Thoracic aorta (tissue), 2 donors: ENCODE data around the gene CARD14. TPM values are rescaled to one million over a fixed set of nuclear protein-coding genes. Genes with fewer than 3 reads are reported as not detected.
"Not testable (repeated sequence)": the region's sequence is repeated elsewhere in the genome, so short reads cannot be mapped to it uniquely, and the experiment has no call there.

ENCODE experiments used
- ATAC-seq: fragments of 150-250 bp; one replicate; pipeline ENCODE4 v1.8.0; 2017; ENCODE audit warnings: low read depth; ENCODE audit not compliant: insufficient number of reproducible peaks, low FRiP score
- DNase-seq: peaks from one replicate; pipeline ENCODE4 v3.0.0-alpha.2; 2020; ENCODE audit warnings: low spot score
- H3K27ac ChIP-seq, 2 donors: fragments of 200-600 bp; sonication (generic); 1 replicate in 1 of 2; 2 replicates in 1 of 2; pipeline ENCODE4 v1.5.1; 2016; ENCODE audit warnings: mild to moderate bottlenecking in 2 of 2, moderate library complexity in 2 of 2
- H3K27me3 ChIP-seq: fragments of 200-600 bp; sonication (generic); replicated peaks from 2 replicates; pipeline ENCODE4 v1.6.0; 2016; ENCODE audit warnings: mild to moderate bottlenecking; ENCODE audit not compliant: insufficient read depth
- H3K36me3 ChIP-seq: fragments of 200-600 bp; sonication (generic); one replicate; pipeline ENCODE4 v1.5.1; 2016
- H3K4me1 ChIP-seq, 2 donors: fragments of 200-600 bp; sonication (generic); 1 replicate in 1 of 2; 2 replicates in 1 of 2; pipeline versions ENCODE4 v1.5.1 to v1.6.0; 2016; ENCODE audit warnings: low read depth in 2 of 2, mild to moderate bottlenecking in 1 of 2; ENCODE audit not compliant: control insufficient read depth in 1 of 2
- H3K4me3 ChIP-seq: fragments of 200-600 bp; sonication (generic); 2 replicates; pipeline ENCODE4 v1.5.1; 2016; ENCODE audit warnings: mild to moderate bottlenecking
- H3K9me3 ChIP-seq: fragments of 200-600 bp; sonication (generic); 2 replicates; pipeline ENCODE4 v1.5.1; 2016
- CTCF ChIP-seq: fragments of 200-600 bp; sonication (generic); IDR thresholded peaks from one replicate; pipeline ENCODE4 v1.5.1; 2019; ENCODE audit warnings: antibody characterized with exemption
- total RNA-seq, 2 donors: library from RNA; depleted of rRNA; stranded (reverse); fragments of >200 nt; gene quantifications; one replicate each; pipeline versions ENCODE4 v1.1.0 to v1.2.3, GENCODE V29; 2016

The CARD14 gene
- total RNA-seq, 2 donors from 2014 or later: not detected

- Histone ChIP-seq H3K27me3 (no peaks in the 10 kb centered on the region), H3K4me1 (no peaks in the 10 kb centered on the region), H3K36me3 (peaks cover 47% of the 10 kb centered on the region), H3K9me3 (peaks cover 12% of the 10 kb centered on the region), H3K27ac (no peak overlapping the region), H3K4me3 (no peak overlapping the region)
- no peak for DNase-seq
- TF ChIP-seq CTCF: no peak
- no peak for ATAC-seq
These were observed 63.4 kb downstream of the CARD14 start for GRCh38 chr17:80233202-80233601.

- Histone ChIP-seq H3K27ac (no peak overlapping the region), H3K4me3 (no peak overlapping the region), H3K36me3 (peaks cover 55% of the 10 kb centered on the region), H3K9me3 (peaks cover 12% of the 10 kb centered on the region), H3K4me1 (no peaks in the 10 kb centered on the region), H3K27me3 (no peaks in the 10 kb centered on the region)
- TF ChIP-seq CTCF: no peak
- no peak for DNase-seq
- ATAC-seq: no peak
These were observed 67.1 kb downstream of the CARD14 start for GRCh38 chr17:80236911-80237310.

DNA sequence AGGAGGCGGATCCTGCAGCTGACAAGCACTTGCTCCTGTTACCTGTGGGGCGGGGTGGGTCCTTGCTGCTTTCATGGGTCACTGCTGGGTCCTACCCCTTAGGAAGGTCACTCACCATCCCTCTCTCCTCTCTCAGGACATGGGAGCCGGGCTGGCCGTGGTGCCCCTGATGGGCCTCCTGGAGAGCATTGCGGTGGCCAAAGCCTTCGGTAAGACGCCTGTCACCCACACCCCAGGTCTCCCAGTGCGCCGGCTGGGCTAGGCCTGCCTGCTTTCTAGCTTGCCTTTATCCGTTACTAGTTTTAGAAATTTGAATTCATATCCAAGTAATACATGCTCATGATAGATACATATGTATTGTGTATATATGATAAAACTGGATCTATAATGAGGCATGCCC, 67.6 kb downstream of the CARD14 start:
- Histone ChIP-seq H3K4me3 (no peak overlapping the region), H3K9me3 (peaks cover 8% of the 10 kb centered on the region), H3K4me1 (no peaks in the 10 kb centered on the region), H3K36me3 (peaks cover 55% of the 10 kb centered on the region), H3K27ac (no peak overlapping the region), H3K27me3 (no peaks in the 10 kb centered on the region)
- no peak for DNase-seq
- no peak for ATAC-seq
- TF ChIP-seq CTCF: no peak

DNA sequence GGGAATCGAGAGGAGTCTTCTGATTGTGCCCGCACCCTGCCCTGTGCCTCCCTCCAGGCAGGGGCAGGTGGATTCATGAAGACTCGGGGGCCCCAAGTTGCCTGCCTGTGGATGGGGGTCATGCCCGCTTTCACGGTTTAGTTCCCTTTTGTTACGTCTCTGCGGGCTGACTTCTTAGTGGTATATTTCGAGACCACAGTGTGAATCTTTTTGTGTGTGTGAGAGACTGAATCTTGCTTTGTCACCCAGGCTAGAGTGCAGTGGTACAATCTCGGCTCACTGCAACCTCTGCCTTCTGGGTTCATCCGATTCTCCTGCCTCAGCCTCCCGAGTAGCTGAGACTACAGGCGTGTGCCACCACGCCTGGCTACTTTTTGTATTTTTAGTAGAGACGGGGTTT, 72.7 kb downstream of the CARD14 start:
- no peaks in the 10 kb centered on the region for H3K4me1 ChIP-seq
- no peak overlapping the region for H3K27ac ChIP-seq
- ATAC-seq (no peak), DNase-seq (no peak)
- H3K9me3 ChIP-seq: no peaks in the 10 kb centered on the region
- H3K4me3 ChIP-seq: no peak overlapping the region
- no peak for TF ChIP-seq CTCF
- peaks cover 52% of the 10 kb centered on the region for H3K36me3 ChIP-seq
- H3K27me3 ChIP-seq: no peaks in the 10 kb centered on the region

GRCh38 chr17:80243526-80244433, 74.0 kb downstream of the CARD14 start:
- H3K36me3 ChIP-seq: peaks cover 41% of the 10 kb centered on the region
- no peaks in the 10 kb centered on the region for H3K9me3 ChIP-seq
- H3K27ac ChIP-seq: no peak overlapping the region
- TF ChIP-seq CTCF: no peak
- H3K4me1 ChIP-seq: no peaks in the 10 kb centered on the region
- ATAC-seq (no peak), DNase-seq (no peak)
- H3K27me3 ChIP-seq: no peaks in the 10 kb centered on the region
- no peak overlapping the region for H3K4me3 ChIP-seq

DNA sequence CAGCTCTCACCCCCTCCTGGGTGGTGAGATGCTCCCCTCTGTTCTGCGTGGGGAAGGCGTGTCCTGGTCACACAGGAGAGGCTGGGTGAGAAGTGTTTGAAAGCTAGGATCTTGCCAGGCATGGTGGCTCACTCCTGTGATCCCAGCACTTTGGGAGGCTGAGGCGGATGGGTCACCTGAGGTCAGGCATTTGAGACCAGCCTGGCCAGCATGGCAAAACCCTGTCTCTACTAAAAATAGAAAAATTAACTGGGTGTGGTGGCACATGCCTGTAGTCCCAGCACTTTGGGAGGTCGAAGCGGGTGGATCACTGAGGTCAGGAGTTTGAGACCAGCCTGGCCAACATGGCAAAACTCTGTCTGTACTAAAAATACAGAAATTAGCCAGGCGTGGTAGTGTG, 74.6 kb downstream of the CARD14 start:
- ATAC-seq, H3K27me3 ChIP-seq, H3K9me3 ChIP-seq, H3K27ac ChIP-seq, DNase-seq, H3K4me1 ChIP-seq, H3K4me3 ChIP-seq: not testable (repeated sequence)
- peaks cover 47% of the 10 kb centered on the region for H3K36me3 ChIP-seq
